ENCODE data around the gene NUDT14.

GRCh38 chr14:105201925-105202513, 20.9 kb upstream of the NUDT14 start:
- TF ChIP-seq, protein P1, sequence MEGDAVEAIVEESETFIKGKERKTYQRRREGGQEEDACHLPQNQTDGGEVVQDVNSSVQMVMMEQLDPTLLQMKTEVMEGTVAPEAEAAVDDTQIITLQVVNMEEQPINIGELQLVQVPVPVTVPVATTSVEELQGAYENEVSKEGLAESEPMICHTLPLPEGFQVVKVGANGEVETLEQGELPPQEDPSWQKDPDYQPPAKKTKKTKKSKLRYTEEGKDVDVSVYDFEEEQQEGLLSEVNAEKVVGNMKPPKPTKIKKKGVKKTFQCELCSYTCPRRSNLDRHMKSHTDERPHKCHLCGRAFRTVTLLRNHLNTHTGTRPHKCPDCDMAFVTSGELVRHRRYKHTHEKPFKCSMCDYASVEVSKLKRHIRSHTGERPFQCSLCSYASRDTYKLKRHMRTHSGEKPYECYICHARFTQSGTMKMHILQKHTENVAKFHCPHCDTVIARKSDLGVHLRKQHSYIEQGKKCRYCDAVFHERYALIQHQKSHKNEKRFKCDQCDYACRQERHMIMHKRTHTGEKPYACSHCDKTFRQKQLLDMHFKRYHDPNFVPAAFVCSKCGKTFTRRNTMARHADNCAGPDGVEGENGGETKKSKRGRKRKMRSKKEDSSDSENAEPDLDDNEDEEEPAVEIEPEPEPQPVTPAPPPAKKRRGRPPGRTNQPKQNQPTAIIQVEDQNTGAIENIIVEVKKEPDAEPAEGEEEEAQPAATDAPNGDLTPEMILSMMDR (IDR thresholded peaks at IDR 0.05) = no peak
- TF ChIP-seq POLR2A (IDR thresholded peaks at IDR 0.05) = no peak

All from Peyer's patch (tissue), 4 donors.